ENCODE measurements around the gene PTK7.

The PTK7 gene

DNA sequence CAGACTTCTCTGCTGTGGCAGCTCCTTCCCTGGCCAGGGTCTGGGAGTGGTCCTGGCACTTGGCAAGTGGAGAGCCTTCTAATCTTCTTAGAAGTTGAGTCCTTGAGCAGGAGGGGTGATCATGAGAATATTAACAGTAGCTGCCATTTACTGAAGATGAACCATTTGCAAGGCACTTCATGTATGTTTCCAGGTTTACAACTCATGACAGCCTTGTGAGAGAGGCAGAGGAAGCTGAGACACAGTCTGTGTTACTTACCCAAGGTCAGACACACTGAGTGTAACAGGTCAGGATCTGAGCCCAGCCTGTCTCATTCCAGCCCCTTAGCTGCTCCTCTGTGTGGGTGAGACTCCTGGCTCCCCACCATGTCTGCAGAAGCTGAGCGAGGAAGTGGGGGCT lies 49.4 kb downstream of the PTK7 start:
- TF ChIP-seq SIN3A (IDR thresholded peaks at IDR 0.05; ENCODE audit: borderline replicate concordance, insufficient read depth, low read length): no peak
- TF ChIP-seq TAF1 (IDR thresholded peaks at IDR 0.05; ENCODE audit: borderline replicate concordance, insufficient read depth, low read length): no peak
- TF ChIP-seq FOXP2 (optimal IDR thresholded peaks at IDR 0.05; ENCODE audit: borderline replicate concordance, extremely low read depth, extremely low read length, insufficient read depth): no peak
- no peak for TF ChIP-seq POLR2AphosphoS5 (IDR thresholded peaks at IDR 0.05; ENCODE audit: low read depth, low read length)
- TF ChIP-seq, protein P1, sequence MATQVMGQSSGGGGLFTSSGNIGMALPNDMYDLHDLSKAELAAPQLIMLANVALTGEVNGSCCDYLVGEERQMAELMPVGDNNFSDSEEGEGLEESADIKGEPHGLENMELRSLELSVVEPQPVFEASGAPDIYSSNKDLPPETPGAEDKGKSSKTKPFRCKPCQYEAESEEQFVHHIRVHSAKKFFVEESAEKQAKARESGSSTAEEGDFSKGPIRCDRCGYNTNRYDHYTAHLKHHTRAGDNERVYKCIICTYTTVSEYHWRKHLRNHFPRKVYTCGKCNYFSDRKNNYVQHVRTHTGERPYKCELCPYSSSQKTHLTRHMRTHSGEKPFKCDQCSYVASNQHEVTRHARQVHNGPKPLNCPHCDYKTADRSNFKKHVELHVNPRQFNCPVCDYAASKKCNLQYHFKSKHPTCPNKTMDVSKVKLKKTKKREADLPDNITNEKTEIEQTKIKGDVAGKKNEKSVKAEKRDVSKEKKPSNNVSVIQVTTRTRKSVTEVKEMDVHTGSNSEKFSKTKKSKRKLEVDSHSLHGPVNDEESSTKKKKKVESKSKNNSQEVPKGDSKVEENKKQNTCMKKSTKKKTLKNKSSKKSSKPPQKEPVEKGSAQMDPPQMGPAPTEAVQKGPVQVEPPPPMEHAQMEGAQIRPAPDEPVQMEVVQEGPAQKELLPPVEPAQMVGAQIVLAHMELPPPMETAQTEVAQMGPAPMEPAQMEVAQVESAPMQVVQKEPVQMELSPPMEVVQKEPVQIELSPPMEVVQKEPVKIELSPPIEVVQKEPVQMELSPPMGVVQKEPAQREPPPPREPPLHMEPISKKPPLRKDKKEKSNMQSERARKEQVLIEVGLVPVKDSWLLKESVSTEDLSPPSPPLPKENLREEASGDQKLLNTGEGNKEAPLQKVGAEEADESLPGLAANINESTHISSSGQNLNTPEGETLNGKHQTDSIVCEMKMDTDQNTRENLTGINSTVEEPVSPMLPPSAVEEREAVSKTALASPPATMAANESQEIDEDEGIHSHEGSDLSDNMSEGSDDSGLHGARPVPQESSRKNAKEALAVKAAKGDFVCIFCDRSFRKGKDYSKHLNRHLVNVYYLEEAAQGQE (IDR thresholded peaks at IDR 0.05; ENCODE audit: insufficient read depth in 1 of 2, low read depth in 2 of 2, low read length in 2 of 2): no peak

DNA sequence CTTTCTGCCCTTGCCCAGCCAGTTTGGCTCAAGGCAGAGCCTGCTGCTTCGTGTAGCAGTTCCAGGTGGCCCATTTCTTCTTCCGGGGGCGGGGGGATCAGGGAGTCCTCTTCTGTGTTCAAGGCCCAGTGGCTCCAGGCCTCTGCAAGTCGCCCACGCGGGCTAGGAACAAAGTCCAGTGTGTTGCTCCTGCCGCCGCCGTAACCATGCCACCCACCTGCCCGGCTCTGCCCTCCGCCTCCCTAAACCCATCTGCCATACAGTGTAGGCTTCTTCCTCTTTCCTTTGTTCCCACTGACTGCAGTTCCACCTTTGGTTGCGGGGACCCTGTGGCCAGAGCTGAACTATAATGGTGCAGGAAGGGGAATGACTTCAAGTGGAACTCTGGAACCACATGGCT lies 51.1 kb downstream of the PTK7 start:
- TF ChIP-seq TAF1 (IDR thresholded peaks at IDR 0.05; ENCODE audit: borderline replicate concordance, insufficient read depth, low read length) (no peak), SIN3A (IDR thresholded peaks at IDR 0.05; ENCODE audit: borderline replicate concordance, insufficient read depth, low read length) (no peak), FOXP2 (optimal IDR thresholded peaks at IDR 0.05; ENCODE audit: borderline replicate concordance, extremely low read depth, extremely low read length, insufficient read depth) (no peak), POLR2AphosphoS5 (IDR thresholded peaks at IDR 0.05; ENCODE audit: low read depth, low read length) (no peak)
- TF ChIP-seq, protein P1 (IDR thresholded peaks at IDR 0.05; ENCODE audit: insufficient read depth in 1 of 2, low read depth in 2 of 2, low read length in 2 of 2): no peak

DNA sequence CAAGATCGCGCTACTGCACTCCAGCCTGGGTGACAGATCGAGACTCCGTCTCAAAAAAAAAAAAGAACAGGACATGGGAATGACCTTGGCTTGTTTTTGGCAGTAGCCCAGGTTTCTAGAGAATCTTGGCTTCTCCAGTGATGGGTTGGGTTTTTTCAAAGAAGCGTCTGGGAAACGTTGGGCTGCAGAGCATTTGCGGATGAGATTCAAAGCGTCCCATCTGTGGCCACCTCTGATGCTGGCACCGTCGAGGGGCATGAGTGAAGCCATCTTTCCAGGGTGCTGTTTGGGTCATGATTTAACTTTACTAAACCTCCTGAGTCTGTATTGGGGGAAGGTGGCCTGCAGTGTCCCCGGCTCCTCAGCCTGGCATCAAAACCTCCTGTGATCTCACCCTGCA lies 51.8 kb downstream of the PTK7 start:
- TF ChIP-seq TAF1 (IDR thresholded peaks at IDR 0.05; ENCODE audit: borderline replicate concordance, insufficient read depth, low read length) (no peak), POLR2AphosphoS5 (IDR thresholded peaks at IDR 0.05; ENCODE audit: low read depth, low read length) (no peak), SIN3A (IDR thresholded peaks at IDR 0.05; ENCODE audit: borderline replicate concordance, insufficient read depth, low read length) (no peak), FOXP2 (optimal IDR thresholded peaks at IDR 0.05; ENCODE audit: borderline replicate concordance, extremely low read depth, extremely low read length, insufficient read depth) (no peak)
- TF ChIP-seq, protein P1 (IDR thresholded peaks at IDR 0.05; ENCODE audit: insufficient read depth in 1 of 2, low read depth in 2 of 2, low read length in 2 of 2): no peak

DNA sequence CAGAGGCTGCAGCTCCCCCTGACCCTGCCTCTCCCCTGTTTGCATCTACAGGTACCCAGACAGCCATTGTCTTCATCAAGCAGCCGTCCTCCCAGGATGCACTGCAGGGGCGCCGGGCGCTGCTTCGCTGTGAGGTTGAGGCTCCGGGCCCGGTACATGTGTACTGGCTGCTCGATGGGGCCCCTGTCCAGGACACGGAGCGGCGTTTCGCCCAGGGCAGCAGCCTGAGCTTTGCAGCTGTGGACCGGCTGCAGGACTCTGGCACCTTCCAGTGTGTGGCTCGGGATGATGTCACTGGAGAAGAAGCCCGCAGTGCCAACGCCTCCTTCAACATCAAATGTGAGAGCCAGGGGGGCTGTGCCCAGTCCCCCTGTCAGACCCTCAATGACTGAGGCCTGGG lies 52.8 kb downstream of the PTK7 start:
- no peak for TF ChIP-seq FOXP2 (optimal IDR thresholded peaks at IDR 0.05; ENCODE audit: borderline replicate concordance, extremely low read depth, extremely low read length, insufficient read depth)
- TF ChIP-seq, protein P1 (IDR thresholded peaks at IDR 0.05; ENCODE audit: insufficient read depth in 1 of 2, low read depth in 2 of 2, low read length in 2 of 2): no peak
- TF ChIP-seq TAF1 (IDR thresholded peaks at IDR 0.05; ENCODE audit: borderline replicate concordance, insufficient read depth, low read length): no peak
- TF ChIP-seq POLR2AphosphoS5 (IDR thresholded peaks at IDR 0.05; ENCODE audit: low read depth, low read length): no peak
- TF ChIP-seq SIN3A (IDR thresholded peaks at IDR 0.05; ENCODE audit: borderline replicate concordance, insufficient read depth, low read length): no peak

Data from PFSK-1 (cell line).